GM13977 (cell line): ENCODE data around the gene MSI2.

Source experiments
- DNase-seq: peaks from one replicate; pipeline ENCODE4 v3.0.0; 2012; ENCODE audit warnings: low spot score
- CTCF ChIP-seq: IDR thresholded peaks from 2 replicates; pipeline ENCODE4 v1.5.1; 2012; ENCODE audit warnings: mild to moderate bottlenecking, control low read depth; ENCODE audit not compliant: insufficient read depth; ENCODE audit errors: extremely low read depth, missing control alignments
- in situ Hi-C: fragments of 300-500 bp; cut with MboI; formaldehyde crosslinking; loops from one replicate; pipeline ENCODE4 v1.12.0; 2022; ENCODE audit warnings: low sequenced_read_pairs, low pct_unique_long_range_greater_than_20kb, mixed read lengths, inconsistent platforms; ENCODE audit not compliant: unreplicated experiment

Gene MSI2

GRCh38 chr17:57490111-57490845 lies 234.0 kb downstream of the MSI2 start:
- in situ Hi-C loops: no loop called here
- no peak for TF ChIP-seq CTCF

GRCh38 chr17:57490890-57491289 lies 234.6 kb downstream of the MSI2 start:
- DNase-seq: no peak
- in situ Hi-C loops: no loop called here
- TF ChIP-seq CTCF: no peak

More at GRCh38 chr17:57490111-57490845, 234.0 kb downstream of the MSI2 start:
- DNase-seq: no peak

- peak; percentile 34 for DNase-seq
- in situ Hi-C loops: no loop called here
- no peak for TF ChIP-seq CTCF
These were observed 236.8 kb downstream of the MSI2 start for GRCh38 chr17:57493171-57493570.

- no peak for TF ChIP-seq CTCF
- no peak for DNase-seq
- in situ Hi-C loops: no loop called here
These were observed 237.3 kb downstream of the MSI2 start for GRCh38 chr17:57493625-57494024.

- no peak for DNase-seq
- in situ Hi-C loops: no loop called here
- no peak for TF ChIP-seq CTCF
These were observed 238.1 kb downstream of the MSI2 start for GRCh38 chr17:57494443-57494842.

GRCh38 chr17:57495771-57496170 lies 239.4 kb downstream of the MSI2 start:
- DNase-seq: no peak
- in situ Hi-C loops: no loop called here
- TF ChIP-seq CTCF: no peak

- DNase-seq: no peak
- TF ChIP-seq CTCF: no peak
- in situ Hi-C loops: no loop called here
These were observed 240.1 kb downstream of the MSI2 start for GRCh38 chr17:57496382-57496781.
